ENCODE measurements around the gene VPS16. TPM values are rescaled to one million over a fixed set of nuclear protein-coding genes. Genes with fewer than 3 reads are reported as not detected.

Gene VPS16
- polyA plus RNA-seq, 1 donor (not counting 4 experiments of a cell fraction or from before 2014, with no cell fraction given) = 22.7 TPM

DNA sequence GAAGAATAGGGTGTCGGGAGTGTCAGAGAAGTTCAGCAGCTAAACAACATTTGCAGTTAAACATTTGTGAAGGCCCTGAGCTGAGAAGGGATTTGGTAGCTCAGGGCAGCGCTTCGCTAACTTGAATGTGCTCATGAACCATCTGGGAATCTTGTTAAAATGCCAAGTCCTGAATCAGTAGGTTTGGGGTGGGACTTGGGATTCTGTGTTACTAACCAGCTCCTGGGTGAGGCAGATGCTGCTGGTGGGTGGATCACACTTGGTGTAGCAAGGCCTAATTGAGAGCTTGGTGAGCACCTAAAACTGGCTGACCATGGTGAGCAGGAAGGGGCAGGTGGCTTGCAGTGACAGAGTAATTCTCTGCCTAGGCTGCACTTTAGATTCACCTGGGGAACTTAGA, 38.6 kb downstream of the VPS16 start:
- DNase-seq (ENCODE audit: low read depth, low spot score) (no peak), FAIRE-seq (peak; percentile 75)
- Histone ChIP-seq H3K27ac (ENCODE audit: control insufficient read depth, insufficient read depth, low read length) (no peak overlapping the region), H4K20me1 (ENCODE audit: control insufficient read depth, extremely low read depth, insufficient read depth, low read length) (peaks cover 2% of the 10 kb centered on the region), H3K36me3 (ENCODE audit: control insufficient read depth in 2 of 2, extremely low read depth in 1 of 2, insufficient read depth in 2 of 2, low read length in 2 of 2) (no peaks in the 10 kb centered on the region), H2AFZ (ENCODE audit: control insufficient read depth, low read length) (no peak overlapping the region), H3K9me1 (ENCODE audit: control insufficient read depth, extremely low read depth, insufficient read depth, low read length) (no peaks in the 10 kb centered on the region), H3K4me3 (ENCODE audit: control insufficient read depth in 2 of 3, extremely low read depth in 1 of 3, insufficient read depth in 2 of 3, low read depth in 1 of 3, low read length in 3 of 3) (no peak overlapping the region), H3K9me3 (ENCODE audit: control insufficient read depth, low read depth, low read length) (no peaks in the 10 kb centered on the region), H3K9ac (ENCODE audit: control insufficient read depth, extremely low read depth, insufficient read depth, low read length) (no peak overlapping the region), H3K4me1 (ENCODE audit: control insufficient read depth, extremely low read depth, insufficient read depth, low read length) (peaks cover 12% of the 10 kb centered on the region), H3K79me2 (ENCODE audit: control insufficient read depth, insufficient read depth, low read length) (peaks cover 52% of the 10 kb centered on the region), H3K4me2 (ENCODE audit: control insufficient read depth, extremely low read depth, insufficient read depth, low read depth, low read length) (no peak overlapping the region), H3K27me3 (ENCODE audit: control insufficient read depth, extremely low read depth, insufficient read depth, low read length) (no peaks in the 10 kb centered on the region)
- no peak for TF ChIP-seq EZH2 (IDR thresholded peaks at IDR 0.05; ENCODE audit: low read length)
- TF ChIP-seq, protein P1, sequence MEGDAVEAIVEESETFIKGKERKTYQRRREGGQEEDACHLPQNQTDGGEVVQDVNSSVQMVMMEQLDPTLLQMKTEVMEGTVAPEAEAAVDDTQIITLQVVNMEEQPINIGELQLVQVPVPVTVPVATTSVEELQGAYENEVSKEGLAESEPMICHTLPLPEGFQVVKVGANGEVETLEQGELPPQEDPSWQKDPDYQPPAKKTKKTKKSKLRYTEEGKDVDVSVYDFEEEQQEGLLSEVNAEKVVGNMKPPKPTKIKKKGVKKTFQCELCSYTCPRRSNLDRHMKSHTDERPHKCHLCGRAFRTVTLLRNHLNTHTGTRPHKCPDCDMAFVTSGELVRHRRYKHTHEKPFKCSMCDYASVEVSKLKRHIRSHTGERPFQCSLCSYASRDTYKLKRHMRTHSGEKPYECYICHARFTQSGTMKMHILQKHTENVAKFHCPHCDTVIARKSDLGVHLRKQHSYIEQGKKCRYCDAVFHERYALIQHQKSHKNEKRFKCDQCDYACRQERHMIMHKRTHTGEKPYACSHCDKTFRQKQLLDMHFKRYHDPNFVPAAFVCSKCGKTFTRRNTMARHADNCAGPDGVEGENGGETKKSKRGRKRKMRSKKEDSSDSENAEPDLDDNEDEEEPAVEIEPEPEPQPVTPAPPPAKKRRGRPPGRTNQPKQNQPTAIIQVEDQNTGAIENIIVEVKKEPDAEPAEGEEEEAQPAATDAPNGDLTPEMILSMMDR (optimal IDR thresholded peaks at IDR 0.05 in 1 of 3, IDR thresholded peaks at IDR 0.05 in 1 of 3, conservative IDR thresholded peaks at IDR 0.05 in 1 of 3; ENCODE audit: extremely low read depth in 1 of 3, insufficient read depth in 2 of 3, low read length in 3 of 3) = no peak
- dilution Hi-C loops (cut with MboI; ENCODE audit: extremely low pct_ligation_motif_present, low sequenced_read_pairs) = no loop called here

DNA sequence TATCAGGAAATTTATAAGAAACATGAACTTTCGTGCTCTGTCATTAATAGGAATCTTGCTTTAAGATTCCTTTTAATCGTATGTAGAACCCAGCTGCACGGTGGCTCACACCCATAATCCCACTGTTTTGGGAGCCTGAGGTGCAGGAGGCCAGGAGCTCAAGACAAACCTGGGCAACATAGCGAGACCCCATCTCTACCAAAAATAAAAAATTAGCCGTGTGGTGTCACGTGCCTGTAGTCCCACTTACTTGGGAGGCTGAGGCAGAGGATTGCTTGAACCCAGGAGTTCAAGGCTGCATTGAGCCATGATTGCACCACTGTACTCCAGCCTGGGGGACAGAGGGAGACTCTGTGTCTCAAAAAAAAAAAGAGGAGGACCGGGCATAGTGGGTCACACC, 40.1 kb downstream of the VPS16 start:
- Histone ChIP-seq H3K4me1 (ENCODE audit: control insufficient read depth, extremely low read depth, insufficient read depth, low read length) (peaks cover 7% of the 10 kb centered on the region), H3K27me3 (ENCODE audit: control insufficient read depth, extremely low read depth, insufficient read depth, low read length) (no peaks in the 10 kb centered on the region), H3K4me3 (ENCODE audit: control insufficient read depth in 2 of 3, extremely low read depth in 1 of 3, insufficient read depth in 2 of 3, low read depth in 1 of 3, low read length in 3 of 3) (no peak overlapping the region), H3K4me2 (ENCODE audit: control insufficient read depth, extremely low read depth, insufficient read depth, low read depth, low read length) (no peak overlapping the region), H3K27ac (ENCODE audit: control insufficient read depth, insufficient read depth, low read length) (no peak overlapping the region), H3K36me3 (ENCODE audit: control insufficient read depth in 2 of 2, extremely low read depth in 1 of 2, insufficient read depth in 2 of 2, low read length in 2 of 2) (no peaks in the 10 kb centered on the region), H3K9me1 (ENCODE audit: control insufficient read depth, extremely low read depth, insufficient read depth, low read length) (no peaks in the 10 kb centered on the region), H4K20me1 (ENCODE audit: control insufficient read depth, extremely low read depth, insufficient read depth, low read length) (peaks cover 2% of the 10 kb centered on the region), H3K9ac (ENCODE audit: control insufficient read depth, extremely low read depth, insufficient read depth, low read length) (no peak overlapping the region), H3K9me3 (ENCODE audit: control insufficient read depth, low read depth, low read length) (no peaks in the 10 kb centered on the region), H3K79me2 (ENCODE audit: control insufficient read depth, insufficient read depth, low read length) (peaks cover 48% of the 10 kb centered on the region), H2AFZ (ENCODE audit: control insufficient read depth, low read length) (no peak overlapping the region)
- TF ChIP-seq, protein P1 (optimal IDR thresholded peaks at IDR 0.05 in 1 of 3, IDR thresholded peaks at IDR 0.05 in 1 of 3, conservative IDR thresholded peaks at IDR 0.05 in 1 of 3; ENCODE audit: extremely low read depth in 1 of 3, insufficient read depth in 2 of 3, low read length in 3 of 3) = no peak
- no peak for TF ChIP-seq EZH2 (IDR thresholded peaks at IDR 0.05; ENCODE audit: low read length)
- FAIRE-seq (no peak), DNase-seq (ENCODE audit: low read depth, low spot score) (no peak)
- dilution Hi-C loops (cut with MboI; ENCODE audit: extremely low pct_ligation_motif_present, low sequenced_read_pairs) = no loop called here

All from keratinocyte (primary cell).